Hindlimb muscle (tissue), 1 donor: ENCODE measurements around the gene PRODH2. TPM values are rescaled to one million over a fixed set of nuclear protein-coding genes. Genes with fewer than 3 reads are reported as not detected.
A peak's percentile ranks its signal among the peaks of the same experiment; 100 is the strongest.

ENCODE experiments used
- DNase-seq: peaks from one replicate; pipeline ENCODE4 v3.0.0-alpha.2; 2013
- polyA plus RNA-seq: library from polyadenylated mRNA; unstranded; fragments of 120-200 nt; gene quantifications from one replicate; pipeline ENCODE4 v1.2.1, GENCODE V29; 2013; ENCODE audit not compliant: insufficient read length

The PRODH2 gene
- polyA plus RNA-seq, 1 donor = 0.12 TPM

DNA sequence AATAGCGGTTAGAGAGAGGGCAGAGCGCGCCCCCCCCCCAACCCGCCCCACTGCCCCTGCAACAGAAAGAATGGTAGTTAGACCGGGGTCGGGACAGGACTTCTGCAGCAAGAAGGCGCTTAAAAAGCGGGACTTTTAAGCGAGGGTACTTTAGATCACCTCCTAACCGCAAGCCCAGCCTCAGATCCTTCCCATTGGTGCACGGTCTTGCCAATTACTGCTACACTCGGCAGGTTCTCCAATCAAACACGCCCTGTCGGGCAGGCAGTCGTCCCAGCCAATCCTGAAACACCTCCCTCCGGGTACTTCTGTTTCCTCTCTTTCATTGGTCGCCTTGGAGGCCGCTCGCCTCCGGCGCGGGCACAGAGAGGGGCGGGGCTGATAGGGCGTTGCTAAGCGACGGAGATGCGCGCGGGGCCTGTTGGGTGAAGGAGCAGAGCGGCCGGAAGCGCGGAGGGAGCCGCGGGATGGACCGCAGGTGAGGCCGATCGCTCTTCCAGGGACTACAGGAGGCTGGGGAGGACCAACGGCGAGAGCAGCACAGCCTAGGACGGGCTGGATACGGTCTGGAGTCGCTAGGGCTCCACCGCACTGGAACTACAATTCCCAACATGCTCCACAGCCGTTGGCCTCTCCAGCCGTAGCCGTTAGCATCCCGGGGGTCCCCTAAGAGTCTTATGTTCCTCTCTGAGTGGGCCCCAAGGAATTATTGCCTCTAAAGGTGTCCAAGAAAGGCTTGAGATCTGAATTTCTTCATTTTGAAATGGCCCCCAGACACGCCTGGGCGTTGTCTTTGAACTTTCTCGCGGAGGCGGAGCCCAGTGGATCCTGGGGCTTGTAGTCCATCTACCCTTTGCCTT lies 54.7 kb downstream of the PRODH2 start, which contains the start of gene PROSER3:
PROSER3 (plus strand) TSS at position 428 of the 860 bp plus-strand sequence; CDS start at position 468, 40 bp downstream.
- peak; percentile 98 for DNase-seq

DNA sequence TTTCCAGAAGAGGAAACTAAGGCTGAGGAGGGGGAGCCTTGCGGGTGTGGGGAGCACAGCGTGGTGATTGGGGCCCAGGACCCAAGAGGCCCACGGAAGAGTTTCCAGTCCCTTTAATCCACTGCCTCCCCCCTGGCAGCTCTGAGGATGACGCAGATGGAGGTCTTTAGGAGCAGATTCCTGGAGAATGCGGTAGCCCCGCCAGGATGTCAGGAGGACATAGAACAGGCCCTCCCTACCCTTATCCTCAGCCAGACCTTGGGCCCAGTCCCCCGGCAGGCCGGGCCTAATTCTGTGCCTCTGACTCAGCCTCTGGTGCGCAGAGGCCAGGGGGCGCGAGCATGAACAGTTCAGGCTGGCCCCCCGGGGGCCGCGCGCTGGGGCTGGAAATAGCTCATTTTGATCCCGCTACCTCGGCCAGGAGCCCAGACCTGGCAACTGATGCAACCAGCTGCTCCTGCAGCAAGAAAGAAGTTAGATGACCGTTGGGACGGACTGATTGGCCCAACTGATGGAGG lies 55.4 kb downstream of the PRODH2 start:
- peak; percentile 95 for DNase-seq

DNA sequence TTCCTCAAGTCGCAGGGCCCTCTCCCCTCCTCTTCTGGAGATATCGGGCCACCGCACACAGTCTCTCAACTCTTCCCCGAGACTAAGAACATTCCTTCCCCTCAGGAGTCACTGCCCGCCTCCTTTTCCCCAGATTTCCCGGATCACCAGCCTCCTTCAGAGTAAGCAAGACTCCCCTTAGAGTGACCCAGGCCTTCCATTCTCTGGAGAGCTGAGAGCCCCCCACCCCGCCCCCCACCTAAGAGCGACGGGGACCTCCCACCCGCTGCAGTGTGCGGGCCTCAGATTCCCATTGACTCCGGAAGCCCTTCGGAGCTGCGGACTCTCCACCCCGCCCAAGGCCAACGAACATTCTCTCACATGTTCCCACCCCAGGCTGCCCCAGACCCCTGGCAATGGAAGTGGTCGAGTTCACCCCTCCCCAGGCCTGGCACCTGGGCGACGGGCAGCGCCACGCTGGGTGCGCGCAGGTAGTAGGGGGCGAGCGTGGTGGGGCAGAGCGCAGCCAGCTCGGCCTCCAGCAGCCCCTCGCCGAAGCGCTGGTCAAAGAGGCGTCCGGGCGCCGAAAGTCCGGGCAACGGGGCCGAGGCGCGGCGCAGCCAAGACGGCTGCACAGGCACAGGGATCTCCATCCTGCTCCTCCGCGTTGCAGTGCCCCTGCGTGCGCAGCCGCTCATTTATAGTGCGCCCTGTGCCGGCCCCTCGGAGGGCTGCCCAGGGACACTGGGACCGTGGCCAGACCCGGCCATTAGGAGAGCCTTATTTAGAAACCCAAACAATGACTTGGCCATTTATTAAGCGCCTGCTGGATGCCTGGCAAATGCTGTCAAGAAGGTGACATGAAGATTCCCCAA lies 56.0 kb downstream of the PRODH2 start, which contains the start of gene HSPB6:
HSPB6 (minus strand) TSS at position 653 of the 854 bp plus-strand sequence; CDS start at position 632, 21 bp downstream.
- DNase-seq = peak; percentile 77

DNA sequence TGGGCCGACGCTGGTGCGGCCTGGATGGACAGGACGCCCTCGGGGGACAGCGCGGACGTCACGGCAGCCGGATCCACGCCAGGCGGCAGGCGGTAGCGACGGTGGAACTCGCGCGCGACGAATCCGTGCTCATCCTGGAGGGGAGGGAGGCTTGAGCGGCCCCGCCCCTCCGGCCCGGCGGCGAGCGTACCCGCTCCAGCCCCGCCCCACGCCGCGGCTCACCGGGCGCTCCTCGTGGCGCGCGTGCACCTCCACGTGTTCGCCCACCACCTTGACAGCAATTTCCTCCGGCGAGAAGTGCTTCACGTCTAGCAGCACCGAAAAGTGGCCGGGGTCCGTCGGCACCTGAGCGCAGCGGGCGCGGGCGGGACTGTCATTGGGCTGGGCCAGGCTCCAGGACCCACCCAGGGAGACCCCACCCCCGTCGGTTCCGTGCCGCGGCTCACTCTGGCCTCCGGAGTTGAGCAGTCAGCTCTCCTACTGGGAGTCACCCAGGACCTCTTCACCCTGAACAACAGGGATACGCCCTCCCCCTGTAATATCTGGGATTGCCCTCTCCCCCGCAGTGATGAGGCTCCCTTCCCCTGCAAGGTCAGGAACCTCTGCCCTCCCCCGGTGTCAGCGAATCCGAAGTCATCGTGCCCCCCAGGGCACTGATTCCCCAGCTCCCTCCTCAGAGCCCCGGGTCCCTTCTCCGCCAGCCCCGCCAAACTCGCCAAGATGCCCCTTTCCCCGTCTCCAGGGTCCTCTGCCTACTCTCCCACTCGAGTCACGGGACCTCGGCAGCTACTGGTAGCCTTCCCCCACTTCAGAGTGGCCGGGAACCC lies 56.9 kb downstream of the PRODH2 start:
- DNase-seq = peak; percentile 88

DNA sequence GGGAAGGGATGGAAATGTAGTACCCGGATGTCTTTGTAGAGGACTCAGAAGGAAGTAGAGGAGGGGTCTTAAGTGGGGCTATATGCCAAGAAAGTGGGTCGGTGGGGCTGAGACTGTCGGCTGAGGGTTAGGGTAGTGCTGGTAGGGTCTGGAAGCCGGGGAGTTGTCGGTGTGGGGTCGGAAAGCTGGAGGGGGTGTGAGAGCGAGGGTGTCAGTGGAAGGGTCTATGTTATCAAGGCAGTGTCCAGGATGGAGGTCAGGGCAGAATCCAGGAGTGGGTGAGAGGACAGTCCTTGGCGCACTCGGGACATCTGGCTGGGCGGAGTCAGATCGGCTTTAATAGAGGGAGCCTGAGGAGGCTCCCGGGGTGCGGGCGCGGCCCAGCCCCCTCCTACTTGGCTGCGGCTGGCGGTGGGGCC lies 57.5 kb downstream of the PRODH2 start:
- no peak for DNase-seq

DNA sequence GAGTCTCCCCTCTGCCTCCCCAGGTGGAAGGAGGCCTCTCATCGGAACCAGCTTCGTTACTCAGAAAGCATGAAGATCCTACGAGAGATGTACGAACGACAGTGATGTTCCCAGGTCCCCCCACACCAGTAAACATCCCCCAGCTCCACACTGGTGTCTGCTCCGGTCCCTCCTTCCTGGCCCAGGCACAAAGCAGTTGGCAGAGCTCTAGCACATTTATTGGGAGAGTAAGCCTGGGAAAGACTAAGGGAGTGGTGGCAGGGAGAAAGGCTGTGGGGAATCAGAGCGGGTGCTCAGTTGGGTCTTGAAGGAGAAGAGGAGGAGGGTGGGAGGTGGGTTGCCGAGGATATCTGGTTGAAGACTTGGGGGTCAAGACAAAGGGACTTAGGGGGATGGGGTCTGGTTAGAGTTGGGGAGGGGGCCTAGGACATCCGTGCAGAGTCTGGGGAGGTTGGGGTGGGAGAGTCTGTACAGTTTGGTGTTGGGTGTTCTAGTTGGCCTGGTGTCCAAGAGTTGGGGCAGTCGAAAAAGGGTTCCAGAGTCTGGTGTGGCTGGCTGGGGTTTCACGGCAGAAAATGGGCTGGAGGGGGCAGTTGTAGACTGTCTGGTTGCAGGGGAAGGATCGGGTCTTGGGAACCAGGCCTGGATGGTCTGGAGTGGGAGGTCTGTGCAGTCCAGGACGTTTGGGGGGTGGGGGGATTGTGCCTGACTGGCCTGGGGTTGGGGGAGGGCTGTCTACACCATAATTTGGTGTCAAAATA lies 58.1 kb downstream of the PRODH2 start:
- DNase-seq = no peak

DNA sequence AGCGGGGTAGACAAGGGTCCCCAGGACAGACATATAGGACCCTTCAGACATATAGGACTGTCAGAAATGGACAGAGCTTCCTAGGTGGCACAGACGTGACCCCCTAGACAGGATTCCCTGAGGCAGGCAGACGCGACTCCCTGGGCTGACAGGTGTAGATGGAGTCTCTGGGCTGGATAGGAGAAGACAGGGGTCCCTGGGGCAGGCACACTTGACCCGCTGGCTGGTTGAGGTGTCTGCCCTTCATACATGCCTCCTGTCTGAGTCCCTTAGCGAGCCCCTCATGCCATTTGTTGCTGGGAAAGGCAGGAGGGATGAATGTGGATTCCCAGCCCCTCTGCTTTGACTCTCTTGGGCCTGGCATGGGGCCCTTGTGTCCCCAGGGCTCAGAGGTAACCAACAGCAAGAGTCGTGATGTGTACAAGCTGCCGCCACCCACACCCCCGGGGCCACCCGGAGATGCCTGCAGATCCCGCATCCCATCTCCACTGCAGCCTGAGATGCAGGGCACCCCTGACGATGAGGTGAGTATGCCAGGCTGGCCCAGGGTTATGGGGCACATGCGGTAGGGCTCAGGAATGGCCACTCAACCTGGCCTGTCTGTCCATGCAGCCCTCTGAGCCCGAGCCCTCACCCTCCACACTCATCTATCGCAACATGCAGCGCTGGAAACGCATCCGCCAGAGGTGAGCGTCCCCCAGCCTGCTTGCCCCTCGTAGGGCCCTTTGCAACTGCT lies 58.8 kb downstream of the PRODH2 start:
- DNase-seq = no peak

DNA sequence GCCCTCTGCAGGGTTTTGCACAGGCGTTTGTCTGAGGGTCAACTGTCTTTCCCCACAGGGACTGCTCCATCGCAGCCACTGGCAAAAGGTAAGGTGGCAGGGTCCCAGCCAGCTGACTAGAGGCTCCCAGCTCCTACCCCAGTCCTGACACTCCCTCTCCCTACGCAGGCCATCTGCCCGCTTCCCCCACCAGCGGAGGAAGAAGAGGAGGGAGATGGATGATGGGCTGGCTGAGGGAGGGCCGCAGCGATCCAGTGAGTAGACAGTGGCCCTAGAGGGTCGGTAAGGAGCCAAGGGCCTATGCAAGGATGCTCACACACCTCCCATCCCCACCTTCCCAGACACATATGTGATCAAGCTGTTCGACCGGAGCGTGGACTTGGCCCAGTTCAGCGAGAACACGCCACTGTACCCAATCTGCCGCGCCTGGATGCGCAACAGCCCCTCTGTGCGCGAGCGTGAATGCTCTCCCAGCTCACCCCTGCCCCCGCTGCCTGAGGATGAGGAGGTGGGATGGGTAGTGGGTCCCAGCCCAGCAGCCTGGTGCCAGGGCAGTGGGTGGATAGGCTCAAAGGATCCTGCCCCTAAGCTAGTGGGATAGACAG lies 59.8 kb downstream of the PRODH2 start:
- DNase-seq = no peak

DNA sequence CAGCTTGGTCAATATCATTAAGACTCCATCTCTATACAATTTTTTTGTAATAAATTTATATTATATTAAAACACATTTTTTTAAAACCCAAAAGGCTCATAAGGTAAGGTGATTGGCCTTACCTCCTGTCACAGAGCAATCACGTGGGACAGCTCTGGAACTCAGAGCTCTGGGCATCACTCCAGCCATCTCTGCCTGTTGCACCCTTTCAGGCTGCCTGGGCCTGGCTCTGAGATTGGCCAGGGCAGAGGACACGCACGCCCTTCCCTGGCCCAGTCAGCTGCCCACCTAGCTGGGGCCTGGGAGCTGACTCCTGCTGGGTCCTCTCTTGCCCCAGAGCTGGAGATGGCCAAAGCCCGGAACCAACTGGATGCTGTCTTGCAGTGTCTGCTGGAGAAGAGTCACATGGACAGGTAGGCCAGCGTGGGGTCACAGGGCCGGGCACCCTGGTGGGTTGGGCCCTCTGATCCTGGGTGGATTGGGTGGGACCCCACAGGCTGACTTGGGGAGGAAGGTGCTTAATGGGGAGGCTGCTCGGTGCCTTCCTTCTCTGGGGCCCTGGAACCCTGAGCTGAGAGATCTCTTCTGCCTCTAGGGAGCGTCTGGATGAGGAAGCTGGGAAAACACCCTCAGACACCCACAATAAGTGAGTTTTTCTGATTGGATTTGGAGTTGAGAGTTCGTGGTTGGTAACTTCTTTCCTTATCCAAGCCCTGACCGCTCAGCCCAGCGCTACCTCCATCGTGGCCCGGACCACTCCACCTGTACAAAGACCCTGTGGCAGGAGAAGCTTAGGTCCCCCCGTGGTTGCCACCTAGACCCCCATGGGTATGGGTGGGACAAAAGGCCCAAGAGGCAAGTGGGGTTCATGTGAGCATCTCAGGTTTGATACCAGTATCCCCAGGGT lies 60.6 kb downstream of the PRODH2 start:
- no peak for DNase-seq

DNA sequence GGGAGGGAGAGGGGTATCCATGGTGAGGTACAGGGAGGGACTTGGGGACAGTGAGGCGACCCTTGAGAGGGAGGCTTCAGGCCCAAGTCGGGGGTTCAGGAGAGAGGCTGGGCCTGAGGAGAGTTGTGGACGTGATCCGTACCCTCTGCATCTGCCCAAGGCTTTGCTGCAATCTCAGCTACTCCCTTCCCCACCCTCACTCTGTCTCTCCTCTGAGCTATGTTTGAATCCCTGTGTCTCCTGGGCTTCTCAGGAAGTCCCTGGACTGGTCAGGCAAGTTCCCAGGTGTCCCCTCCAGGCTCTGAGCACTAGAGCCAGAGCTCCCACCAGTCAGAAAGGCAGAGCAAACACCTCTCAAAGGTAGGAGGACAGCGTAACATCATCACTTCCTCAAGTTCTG lies 62.5 kb downstream of the PRODH2 start:
- no peak for DNase-seq

Other genes starting within 250 kb of the PRODH2 start
- gene ATP4A, start 249.2 kb downstream of the PRODH2 start, polyA plus RNA-seq = not detected
- not detected for gene PMIS2, start 226.7 kb downstream of the PRODH2 start, polyA plus RNA-seq
- 13.7 TPM for gene HAUS5, start 200.1 kb downstream of the PRODH2 start, polyA plus RNA-seq
- 50.1 TPM for gene RBM42, start 183.8 kb downstream of the PRODH2 start, polyA plus RNA-seq
- 3.4 TPM for gene ETV2, start 171.1 kb downstream of the PRODH2 start, polyA plus RNA-seq
- gene COX6B1, start 164.5 kb downstream of the PRODH2 start, polyA plus RNA-seq = 256 TPM
- 0.32 TPM for gene UPK1A, start 146.3 kb downstream of the PRODH2 start, polyA plus RNA-seq
- 0.15 TPM for gene ZBTB32, start 108.3 kb downstream of the PRODH2 start, polyA plus RNA-seq
- 24.6 TPM for gene KMT2B, start 94.8 kb downstream of the PRODH2 start, polyA plus RNA-seq
- gene IGFLR1, start 70.4 kb downstream of the PRODH2 start, polyA plus RNA-seq = 6.2 TPM
- 18.2 TPM for gene U2AF1L4, start 67.4 kb downstream of the PRODH2 start, polyA plus RNA-seq
- gene PSENEN, start 67.2 kb downstream of the PRODH2 start, polyA plus RNA-seq = 31.7 TPM
- gene LIN37, start 64.3 kb downstream of the PRODH2 start, polyA plus RNA-seq = 8.9 TPM
- gene HSPB6, start 55.8 kb downstream of the PRODH2 start, polyA plus RNA-seq = 816 TPM
- gene PROSER3, start 54.7 kb downstream of the PRODH2 start, polyA plus RNA-seq = 16.3 TPM
- gene ARHGAP33, start 37.3 kb downstream of the PRODH2 start, polyA plus RNA-seq = 19.9 TPM
- gene NPHS1, start 39.7 kb upstream of the PRODH2 start, polyA plus RNA-seq = 0.71 TPM
- gene KIRREL2, start 44.1 kb upstream of the PRODH2 start, polyA plus RNA-seq = 0.31 TPM
- gene APLP1, start 55.7 kb upstream of the PRODH2 start, polyA plus RNA-seq = 6.2 TPM
- gene NFKBID, start 87.7 kb upstream of the PRODH2 start, polyA plus RNA-seq = 2.1 TPM
- 8.3 TPM for gene HCST, start 89.7 kb upstream of the PRODH2 start, polyA plus RNA-seq
- gene TYROBP, start 95.5 kb upstream of the PRODH2 start, polyA plus RNA-seq = 25.8 TPM
- gene LRFN3, start 123.5 kb upstream of the PRODH2 start, polyA plus RNA-seq = 8.6 TPM
- 15.9 TPM for gene SDHAF1, start 182.3 kb upstream of the PRODH2 start, polyA plus RNA-seq
- 0.27 TPM for gene SYNE4, start 196.0 kb upstream of the PRODH2 start, polyA plus RNA-seq
- 10.9 TPM for gene ALKBH6, start 201.4 kb upstream of the PRODH2 start, polyA plus RNA-seq
- 19.3 TPM for gene CLIP3, start 220.0 kb upstream of the PRODH2 start, polyA plus RNA-seq
- gene THAP8, start 241.4 kb upstream of the PRODH2 start, polyA plus RNA-seq = 11.2 TPM
- gene WDR62, start 242.1 kb upstream of the PRODH2 start, polyA plus RNA-seq = 3.1 TPM